ENCODE measurements around the gene SH3RF3. TPM values are rescaled to one million over a fixed set of nuclear protein-coding genes. Genes with fewer than 3 reads are reported as not detected.

Gene SH3RF3
- total and polyA plus RNA-seq, 9 of the 15 experiments (the other 6 are each of a cell fraction or from before 2014, with no cell fraction given), result 0.02 TPM; not detected in 8

GRCh38 chr2:109244304-109244582, 115.2 kb downstream of the SH3RF3 start:
- DNase-seq (ENCODE audit: extremely low read depth in 1 of 4, low spot score in 3 of 4) (no peak), ATAC-seq (no peak), FAIRE-seq (no peak)
- TF ChIP-seq ZNF592 (IDR thresholded peaks at IDR 0.05) (no peak), TAL1 (IDR thresholded peaks at IDR 0.05) (no peak), ZNF431 (CRISPR knock-in tag; IDR thresholded peaks at IDR 0.05) (no peak), MAFF (IDR thresholded peaks at IDR 0.05; ENCODE audit: low read length) (no peak), SIX5 (IDR thresholded peaks at IDR 0.05; ENCODE audit: borderline replicate concordance in 1 of 2, insufficient read depth in 1 of 2, low read depth in 1 of 2, low read length in 2 of 2) (no peak), HINFP (tag; conservative IDR thresholded peaks at IDR 0.05; ENCODE audit: low read depth) (no peak), KDM2B (CRISPR knock-in tag; IDR thresholded peaks at IDR 0.05) (no peak), STAG1 (CRISPR knock-in tag; IDR thresholded peaks at IDR 0.05; ENCODE audit: borderline replicate concordance) (no peak), ZNF124 (CRISPR knock-in tag; IDR thresholded peaks at IDR 0.05) (no peak), SRF (CRISPR knock-in tag; IDR thresholded peaks at IDR 0.05) (no peak), OTX1 (CRISPR knock-in tag; IDR thresholded peaks at IDR 0.05) (no peak), LEF1 (IDR thresholded peaks at IDR 0.05) (no peak), ZNF253 (CRISPR knock-in tag; conservative IDR thresholded peaks at IDR 0.05) (no peak), FOXP1 (CRISPR knock-in tag; IDR thresholded peaks at IDR 0.05) (no peak), HOXB6 (CRISPR knock-in tag; IDR thresholded peaks at IDR 0.05; ENCODE audit: borderline replicate concordance) (no peak), HEY1 (CRISPR knock-in tag; IDR thresholded peaks at IDR 0.05; ENCODE audit: borderline replicate concordance) (no peak), ZNF512 (tag; IDR thresholded peaks at IDR 0.05) (no peak)
- in situ Hi-C loops (cut with MboI), result no loop called here
- Histone ChIP-seq H2AFZ (ENCODE audit: low read depth, low read length) (no peak overlapping the region), H3K4me2 (ENCODE audit: insufficient read depth, low read length) (no peak overlapping the region), H3K9me3 (replicated peaks; ENCODE audit: control insufficient read depth, insufficient read depth, low read depth, low read length) (no peaks in the 10 kb centered on the region), H3K9me1 (ENCODE audit: control insufficient read depth, insufficient read depth, low read length) (no peaks in the 10 kb centered on the region), H3K27me3 (ENCODE audit: control insufficient read depth in 2 of 2, insufficient read depth in 2 of 2, low read length in 2 of 2) (peaks cover 22 to 49% of the 10 kb centered on the region in 2 experiments; a peak in 3 of 5 replicates), H3K36me3 (ENCODE audit: control insufficient read depth, insufficient read depth, low read length) (no peaks in the 10 kb centered on the region), H3K9ac (ENCODE audit: insufficient read depth in 1 of 2, low read depth in 2 of 2, low read length in 2 of 2) (no peak overlapping the region), H3K79me2 (ENCODE audit: control insufficient read depth, insufficient read depth, low read length) (no peaks in the 10 kb centered on the region), H4K20me1 (replicated peaks; ENCODE audit: control insufficient read depth, insufficient read depth, low read length) (no peaks in the 10 kb centered on the region; the same call in 1 of the 2 replicates), H3K4me3 (no peak overlapping the region), H3K4me1 (replicated peaks in 1 of 2; ENCODE audit: control insufficient read depth in 2 of 2, insufficient read depth in 2 of 2, low read length in 2 of 2) (no peaks in the 10 kb centered on the region), H3K27ac (ENCODE audit: extremely low read depth, low read depth, low read length) (no peak overlapping the region)
- BruUV-seq (replicated peaks), result no TSS peak
- intact Hi-C loops (cut with micrococcal nuclease), result no loop called here
- ChIA-PET CTCF (ENCODE audit: low intra/inter-chr PET ratio) (no interaction called here), POLR2A (interaction anchor here (0.8 to 1.3 kb wide), 4 partner anchors 12 to 20 kb away, joined by 3 to 5 read pairs (median 3); no protein-coding TSS in a partner anchor)
